ENCODE data around the gene PCSK4. TPM values are rescaled to one million over a fixed set of nuclear protein-coding genes. Genes with fewer than 3 reads are reported as not detected.

Gene PCSK4
- total RNA-seq, 4 donors from 2014 or later = 1.3 to 4.9 (median 2.2) TPM

DNA sequence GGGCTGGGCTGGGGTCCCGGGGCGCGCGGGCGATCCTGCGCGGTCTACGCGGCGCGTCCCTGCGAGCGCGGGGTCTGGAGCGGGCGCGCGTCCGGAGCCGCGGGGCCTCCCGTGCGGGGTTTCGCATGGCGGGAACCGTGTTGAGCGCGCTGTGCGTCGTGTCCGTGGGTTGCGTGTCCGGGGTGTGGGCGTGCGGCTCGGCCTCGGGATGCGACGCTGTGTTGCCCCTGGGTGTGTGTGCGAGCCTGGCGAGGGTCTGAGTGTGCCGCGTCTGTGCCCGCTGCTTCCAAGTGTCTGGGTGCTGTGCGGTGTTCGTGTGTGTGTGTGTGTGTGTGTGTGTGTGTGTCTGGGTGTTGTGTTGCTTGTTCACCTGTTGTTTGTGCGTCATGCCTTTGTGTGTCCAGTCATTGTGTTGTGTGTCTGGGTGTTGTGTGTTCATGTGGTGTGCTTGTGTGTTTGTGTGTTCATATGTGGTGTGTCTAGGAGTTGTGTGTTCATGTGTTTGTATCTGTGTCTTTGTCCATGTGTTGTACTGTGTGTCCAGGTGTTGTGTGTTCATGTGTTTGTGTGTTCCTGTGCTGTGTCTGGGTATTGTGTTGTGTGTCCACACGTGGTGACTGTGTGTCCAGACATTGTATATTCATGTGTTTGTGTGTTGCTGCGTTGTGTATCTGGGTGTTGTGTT is 34.3 kb upstream of the PCSK4 start:
- H3K36me3 ChIP-seq = no peaks in the 10 kb centered on the region
- no peaks in the 10 kb centered on the region for H3K9me3 ChIP-seq
- H3K4me3 ChIP-seq = peak overlapping the region in 2 of 4 donors; percentile 10 to 43
- H3K4me1 ChIP-seq = peaks cover 0 to 21% (median 0%) of the 10 kb centered on the region in 4 donors
- H3K27me3 ChIP-seq = peaks cover 0 to 58% of the 10 kb centered on the region in 2 donors
- 8 to 45% methylated on average over 3 to 42 of the region's 49 CpGs for WGBS, 2 donors
- no peak overlapping the region for H3K27ac ChIP-seq
- no peak for TF ChIP-seq POLR2A (IDR thresholded peaks at IDR 0.05)
- TF ChIP-seq, protein P1, sequence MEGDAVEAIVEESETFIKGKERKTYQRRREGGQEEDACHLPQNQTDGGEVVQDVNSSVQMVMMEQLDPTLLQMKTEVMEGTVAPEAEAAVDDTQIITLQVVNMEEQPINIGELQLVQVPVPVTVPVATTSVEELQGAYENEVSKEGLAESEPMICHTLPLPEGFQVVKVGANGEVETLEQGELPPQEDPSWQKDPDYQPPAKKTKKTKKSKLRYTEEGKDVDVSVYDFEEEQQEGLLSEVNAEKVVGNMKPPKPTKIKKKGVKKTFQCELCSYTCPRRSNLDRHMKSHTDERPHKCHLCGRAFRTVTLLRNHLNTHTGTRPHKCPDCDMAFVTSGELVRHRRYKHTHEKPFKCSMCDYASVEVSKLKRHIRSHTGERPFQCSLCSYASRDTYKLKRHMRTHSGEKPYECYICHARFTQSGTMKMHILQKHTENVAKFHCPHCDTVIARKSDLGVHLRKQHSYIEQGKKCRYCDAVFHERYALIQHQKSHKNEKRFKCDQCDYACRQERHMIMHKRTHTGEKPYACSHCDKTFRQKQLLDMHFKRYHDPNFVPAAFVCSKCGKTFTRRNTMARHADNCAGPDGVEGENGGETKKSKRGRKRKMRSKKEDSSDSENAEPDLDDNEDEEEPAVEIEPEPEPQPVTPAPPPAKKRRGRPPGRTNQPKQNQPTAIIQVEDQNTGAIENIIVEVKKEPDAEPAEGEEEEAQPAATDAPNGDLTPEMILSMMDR (IDR thresholded peaks at IDR 0.05) = no peak
- TF ChIP-seq EP300 (IDR thresholded peaks at IDR 0.05) = no peak
- DNase-seq (ENCODE audit: low spot score in 2 of 2) = no peak

DNA sequence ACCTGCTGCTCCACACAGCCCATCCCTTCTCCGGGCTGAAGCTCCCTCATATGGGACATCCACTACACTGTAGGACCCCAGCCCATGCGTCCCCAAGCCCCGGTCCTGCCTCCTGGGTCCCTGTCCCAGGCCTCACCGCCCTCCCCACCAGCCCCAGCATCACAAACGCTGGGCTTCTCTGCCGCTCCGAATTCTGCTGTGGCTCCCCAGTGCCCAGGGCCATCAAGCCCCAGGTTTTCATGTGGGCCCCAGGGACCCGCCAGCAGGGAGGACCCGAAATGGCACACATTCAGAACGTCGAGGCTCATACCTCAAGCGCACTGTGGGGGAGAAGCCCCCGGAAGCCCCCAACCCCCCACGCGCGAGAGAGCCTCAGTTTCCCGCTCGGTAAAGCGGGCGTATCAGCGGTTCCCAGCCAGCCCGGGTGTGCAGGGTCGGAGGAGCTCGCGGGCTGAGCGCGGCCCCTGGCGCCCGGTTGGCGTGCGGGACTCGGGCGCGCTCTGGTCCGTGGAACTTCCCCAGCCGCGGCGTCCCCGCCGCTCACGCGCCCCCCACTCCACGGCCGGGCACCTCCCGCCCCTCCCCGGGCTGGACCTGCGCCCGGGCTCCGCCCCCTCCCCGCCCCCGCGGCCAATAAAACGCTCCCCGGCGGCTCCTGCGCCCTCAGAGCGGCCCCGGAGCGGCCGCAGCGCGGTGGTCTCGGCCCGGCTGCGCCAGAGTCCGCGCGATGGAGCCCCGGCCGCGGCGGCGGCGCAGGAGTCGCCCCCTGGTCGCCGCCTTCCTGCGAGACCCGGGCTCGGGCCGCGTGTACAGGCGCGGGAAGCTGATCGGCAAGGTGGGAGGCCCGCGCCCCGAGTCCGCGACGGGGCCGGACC is 33.5 kb upstream of the PCSK4 start, which contains the start of gene PLK5:
PLK5 (plus strand) TSS at position 666 of the 875 bp plus-strand sequence. CDS start 2,920 bp downstream, outside the sequence.
- 8 to 23% methylated on average over 30 to 63 of the region's 92 CpGs for WGBS, 2 donors

DNA sequence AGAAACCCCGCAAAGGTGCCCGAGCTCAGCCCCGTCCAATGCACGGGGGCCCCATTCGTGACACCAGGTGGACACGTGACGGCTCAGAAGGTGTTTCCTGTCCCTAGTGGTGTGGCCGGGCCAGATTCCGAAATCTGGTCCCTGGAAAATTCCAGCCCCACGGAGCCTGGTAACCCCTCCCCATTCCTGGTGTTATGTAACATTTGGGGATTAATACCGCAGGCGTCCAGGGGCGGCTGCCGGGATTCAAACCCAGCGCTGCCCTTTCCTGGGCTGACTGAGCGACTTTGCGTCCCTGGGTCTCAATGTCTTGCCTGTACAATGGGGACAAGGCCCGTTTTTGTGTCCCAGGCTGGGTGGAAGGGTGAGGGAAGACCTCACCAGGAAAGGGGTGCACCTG is 32.7 kb upstream of the PCSK4 start:
- Histone ChIP-seq H3K4me1 (peaks cover 0 to 21% (median 0%) of the 10 kb centered on the region in 4 donors), H3K4me3 (no peak overlapping the region), H3K36me3 (no peaks in the 10 kb centered on the region), H3K9me3 (no peaks in the 10 kb centered on the region), H3K27me3 (peaks cover 0 to 45% of the 10 kb centered on the region in 2 donors), H3K27ac (no peak overlapping the region)
- WGBS, 2 donors = 75 to 82% methylated on average over 16 to 18 of the region's 18 CpGs
- TF ChIP-seq, protein P1 (IDR thresholded peaks at IDR 0.05) = no peak
- TF ChIP-seq POLR2A (IDR thresholded peaks at IDR 0.05) (no peak), EP300 (IDR thresholded peaks at IDR 0.05) (no peak)
- DNase-seq (ENCODE audit: low spot score in 2 of 2) = no peak

More for the DNA sequence above, 33.5 kb upstream of the PCSK4 start, which contains the start of gene PLK5:
- Histone ChIP-seq H3K36me3 (no peaks in the 10 kb centered on the region), H3K27me3 (peaks cover 0 to 51% of the 10 kb centered on the region in 2 donors), H3K9me3 (no peaks in the 10 kb centered on the region), H3K27ac (no peak within 1 kb of the TSS), H3K4me1 (peaks cover 0 to 21% (median 0%) of the 10 kb centered on the region in 4 donors), H3K4me3 (peak within 1 kb of the TSS in 2 of 4 donors; percentile 10 to 43)
- DNase-seq (ENCODE audit: low spot score in 2 of 2) = no peak
- TF ChIP-seq, protein P1 (IDR thresholded peaks at IDR 0.05) = peak in 2 of 5 experiments; percentile 14 to 23
- TF ChIP-seq POLR2A (IDR thresholded peaks at IDR 0.05) (no peak), EP300 (IDR thresholded peaks at IDR 0.05) (no peak)

DNA sequence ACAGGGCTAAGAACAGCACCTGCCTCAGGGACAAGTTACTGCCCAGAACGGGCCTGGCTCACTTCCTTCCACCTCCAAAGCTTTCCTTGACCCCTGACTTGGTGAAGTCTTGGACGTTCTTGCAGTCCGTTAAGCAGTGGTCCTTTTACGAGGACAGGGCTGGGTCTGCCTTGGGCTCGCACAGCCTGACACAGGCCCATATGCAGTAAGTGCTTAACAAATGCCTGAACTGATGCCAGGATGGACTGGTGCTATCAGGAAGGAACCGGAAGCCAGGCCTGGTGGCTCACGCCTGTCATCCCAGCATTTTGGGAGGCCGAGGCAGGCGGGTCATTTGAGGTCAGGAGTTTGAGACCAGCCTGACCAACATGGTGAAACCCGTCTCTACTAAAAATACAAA is 31.9 kb upstream of the PCSK4 start:
- no peak for TF ChIP-seq EP300 (IDR thresholded peaks at IDR 0.05)
- TF ChIP-seq, protein P1 (IDR thresholded peaks at IDR 0.05) = no peak
- no peak for TF ChIP-seq POLR2A (IDR thresholded peaks at IDR 0.05)
- no peak overlapping the region for H3K27ac ChIP-seq
- no peaks in the 10 kb centered on the region for H3K36me3 ChIP-seq
- no peak overlapping the region for H3K4me3 ChIP-seq
- H3K9me3 ChIP-seq = no peaks in the 10 kb centered on the region
- 64 to 75% methylated on average over 10 of the region's 10 CpGs for WGBS, 2 donors
- DNase-seq (ENCODE audit: low spot score in 2 of 2) = no peak
- peaks cover 0 to 21% (median 0%) of the 10 kb centered on the region in 4 donors for H3K4me1 ChIP-seq
- peaks cover 0 to 38% of the 10 kb centered on the region in 2 donors for H3K27me3 ChIP-seq

Data from tibial nerve (tissue), 4 donors.